Endothelial cell of umbilical vein (primary cell): Measurements from ENCODE around the gene NR2E3. TPM values are rescaled to one million over a fixed set of nuclear protein-coding genes. Genes with fewer than 3 reads are reported as not detected.

ENCODE experiments used
- BruUV-seq: library from RNA; stranded (reverse); fragments of 400-500 nt; replicated peaks from 2 replicates; lab custom pipeline; 2021; lab: Mats Ljungman, UMichigan
- CTCF ChIA-PET: fragments of 300-600, 350-600 bp; sonication (Branson Sonifier 250); formaldehyde crosslinking; loops from one replicate; lab custom pipeline; 2021; ENCODE audit warnings: antibody characterized with exemption, inconsistent platforms; lab: Charles Lee
- POLR2A ChIA-PET: fragments of 300-600, 350-600 bp; sonication (Branson Sonifier 250); formaldehyde crosslinking; loops from one replicate; lab custom pipeline; 2021; ENCODE audit warnings: antibody characterized with exemption, inconsistent platforms; lab: Charles Lee
- DNase-seq: peaks from one replicate; pipeline ENCODE4 v3.0.0-alpha.2; 2011; ENCODE audit warnings: low read depth, low spot score
- FAIRE-seq: peaks from 2 replicates; lab custom pipeline; 2011; peaks lifted over from hg19 to GRCh38; lab: Jason Lieb, UNC
- H2AFZ ChIP-seq: 2 replicates; pipeline ENCODE4 v1.6.0; 2012; ENCODE audit warnings: low read depth, low read length, control low read depth, inconsistent platforms
- H3K27ac ChIP-seq: 2 replicates; pipeline ENCODE4 v1.5.1; 2011; ENCODE audit warnings: low read depth, mild to moderate bottlenecking, control low read depth, low read length, moderate library complexity; ENCODE audit not compliant: insufficient read depth
- H3K27me3 ChIP-seq, 2 experiments: 2 replicates each; pipeline versions ENCODE4 v1.6.0 to v1.6.1; 2011; ENCODE audit warnings: low read length in 2 of 2, mixed read lengths in 1 of 2; ENCODE audit not compliant: control insufficient read depth in 2 of 2, insufficient read depth in 2 of 2
- H3K36me3 ChIP-seq, 2 experiments: 2 replicates in 1 of 2; 3 replicates in 1 of 2; pipeline ENCODE4 v1.5.1; 2011; ENCODE audit warnings: low read length in 2 of 2, mild to moderate bottlenecking in 1 of 2, moderate library complexity in 1 of 2; ENCODE audit not compliant: control insufficient read depth in 2 of 2, insufficient read depth in 2 of 2; ENCODE audit errors: extremely low read depth in 1 of 2
- H3K4me1 ChIP-seq: 3 replicates; pipeline ENCODE4 v1.5.1; 2011; ENCODE audit warnings: mild to moderate bottlenecking, low read length; ENCODE audit not compliant: control insufficient read depth, insufficient read depth; ENCODE audit errors: extremely low read depth
- H3K4me2 ChIP-seq: 2 replicates; pipeline ENCODE4 v1.6.1; 2011; ENCODE audit warnings: low read length, control low read depth, mixed read lengths; ENCODE audit not compliant: insufficient read depth
- H3K4me3 ChIP-seq, 3 experiments: fragments of 200-600 bp in 1 of 3; sonication (generic), shearing (Covaris generic) in 1 of 3; replicated peaks in 1 of 3; 2 replicates each; pipeline ENCODE4 v1.5.1; 2011 to 2016; ENCODE audit warnings: control low read depth in 3 of 3, low read length in 3 of 3, mild to moderate bottlenecking in 2 of 3, inconsistent platforms in 1 of 3, low read depth in 1 of 3, moderate library complexity in 1 of 3; ENCODE audit not compliant: insufficient read depth in 1 of 3
- H3K79me2 ChIP-seq: 2 replicates; pipeline ENCODE4 v1.6.0; 2012; ENCODE audit warnings: low read length, inconsistent platforms; ENCODE audit not compliant: control insufficient read depth, insufficient read depth
- H3K9ac ChIP-seq: replicated peaks from 2 replicates; pipeline ENCODE3; 2011; ENCODE audit warnings: low read length, control low read depth; ENCODE audit not compliant: insufficient read depth; ENCODE audit errors: extremely low read depth
- H3K9me1 ChIP-seq: replicated peaks from 3 replicates; pipeline ENCODE4 v1.6.0; 2011; ENCODE audit warnings: mild to moderate bottlenecking, low read length; ENCODE audit not compliant: control insufficient read depth, insufficient read depth; ENCODE audit errors: extremely low read depth
- H3K9me3 ChIP-seq: replicated peaks from 2 replicates; pipeline ENCODE4 v1.5.1; 2012; ENCODE audit warnings: low read length, inconsistent platforms; ENCODE audit not compliant: control insufficient read depth, insufficient read depth
- H4K20me1 ChIP-seq: replicated peaks from 2 replicates; pipeline ENCODE3; 2011; ENCODE audit warnings: mild to moderate bottlenecking, low read length; ENCODE audit not compliant: control insufficient read depth, insufficient read depth; ENCODE audit errors: extremely low read depth
- EZH2 ChIP-seq: IDR thresholded peaks from 2 replicates; pipeline ENCODE4 v1.6.1; 2012; ENCODE audit warnings: borderline replicate concordance, low read depth, mild to moderate bottlenecking, moderate library complexity, low read length, inconsistent platforms; ENCODE audit not compliant: severe bottlenecking
- FOS ChIP-seq: IDR thresholded peaks from 2 replicates; pipeline ENCODE4 v1.6.1; 2011; ENCODE audit warnings: mild to moderate bottlenecking, low read length, moderate library complexity, borderline replicate concordance; ENCODE audit not compliant: insufficient read depth
- GATA2 ChIP-seq: IDR thresholded peaks from 2 replicates; pipeline ENCODE4 v1.7.0; 2011; ENCODE audit warnings: low read depth, mild to moderate bottlenecking, moderate library complexity, mixed read lengths, low read length; ENCODE audit not compliant: insufficient read length, insufficient read depth
- JUN ChIP-seq: IDR thresholded peaks from 2 replicates; pipeline ENCODE4 v1.6.1; 2011; ENCODE audit warnings: borderline replicate concordance, low read depth; ENCODE audit not compliant: insufficient read length, insufficient read depth
- MYC ChIP-seq: IDR thresholded peaks from one replicate; pipeline ENCODE4 v1.6.1; 2011; ENCODE audit warnings: mild to moderate bottlenecking, low read depth, low read length
- POLR2A ChIP-seq: IDR thresholded peaks from 2 replicates; pipeline ENCODE4 v1.6.1; 2012; ENCODE audit warnings: low read depth, mild to moderate bottlenecking, control low read depth, low read length
- POLR2AphosphoS5 ChIP-seq: IDR thresholded peaks from 2 replicates; pipeline ENCODE4 v1.6.1; 2012; ENCODE audit warnings: low read depth, mild to moderate bottlenecking, control low read depth, low read length, moderate library complexity; ENCODE audit not compliant: insufficient read depth
- dilution Hi-C: fragments of 300-500 bp; cut with MboI; formaldehyde crosslinking; loops from one replicate; pipeline ENCODE4 v1.15.0; 2019; ENCODE audit warnings: low sequenced_read_pairs; ENCODE audit not compliant: extremely low pct_ligation_motif_present
- intact Hi-C: fragments of 100-400 bp; cut with micrococcal nuclease; formaldehyde crosslinking; loops from one replicate; pipeline ENCODE4 v1.10.0; 2022
- polyA plus RNA-seq, 4 experiments: library from polyadenylated mRNA; depleted of rRNA in 3 of 4; stranded (reverse) in 3 of 4; unstranded in 1 of 4; fragments of >200 nt; gene quantifications; 2 replicates each; pipeline versions ENCODE4 v1.2.1 to v1.2.3, GENCODE V29; 2011 to 2012; ENCODE audit warnings: missing spikeins in 1 of 4
- total RNA-seq: library from RNA; stranded (reverse); gene quantifications from 2 replicates; pipeline ENCODE4 v1.2.3, GENCODE V29; 2021
- TF ChIP-seq, protein P1 (sequence below), 2 donors: IDR thresholded peaks; 1 replicate in 1 of 2; 2 replicates in 1 of 2; pipeline ENCODE4 v1.5.1; 2011; ENCODE audit warnings: low read length in 2 of 2, mild to moderate bottlenecking in 2 of 2, moderate library complexity in 2 of 2, control low read depth in 1 of 2, inconsistent platforms in 1 of 2, low read depth in 1 of 2; ENCODE audit not compliant: insufficient read depth in 1 of 2; ENCODE audit errors: extremely low read depth in 1 of 2
- TF ChIP-seq, protein P2 (sequence below): IDR thresholded peaks from 2 replicates; pipeline ENCODE4 v1.6.1; 2011; ENCODE audit not compliant: insufficient read depth, insufficient read length

NR2E3 gene
- total and polyA plus RNA-seq, 2 donors (not counting 3 experiments of a cell fraction or from before 2014, with no cell fraction given) = 0.04 to 0.38 TPM

DNA sequence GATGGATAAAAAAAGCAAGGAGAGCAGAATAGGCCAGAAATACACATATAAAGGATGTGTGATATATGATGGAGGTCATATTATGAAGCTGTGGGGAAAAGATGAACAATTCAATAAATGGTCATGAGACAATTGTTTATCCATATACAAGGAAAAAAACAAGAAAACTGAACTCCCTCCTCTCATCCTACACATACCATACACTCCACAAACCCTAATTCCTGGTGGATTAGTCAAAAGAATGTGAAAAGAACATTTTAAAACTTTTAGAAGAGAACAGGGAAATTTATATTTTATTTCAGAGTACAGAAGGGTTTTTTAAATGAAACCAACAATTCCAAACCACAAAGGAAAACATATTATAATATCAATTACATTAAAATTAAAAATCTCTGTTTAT lies 34.5 kb upstream of the NR2E3 start:
- TF ChIP-seq EZH2 (no peak), MYC (no peak), JUN (no peak), GATA2 (no peak), POLR2AphosphoS5 (no peak), FOS (no peak), POLR2A (no peak)
- no peak for FAIRE-seq
- Histone ChIP-seq H3K4me2 (no peak overlapping the region), H3K27ac (no peak overlapping the region), H3K27me3 (no peaks in the 10 kb centered on the region), H2AFZ (no peak overlapping the region), H3K4me3 (no peak overlapping the region), H3K36me3 (no peaks in the 10 kb centered on the region), H3K9me3 (no peaks in the 10 kb centered on the region), H4K20me1 (no peaks in the 10 kb centered on the region), H3K9me1 (no peaks in the 10 kb centered on the region), H3K79me2 (no peaks in the 10 kb centered on the region), H3K4me1 (peaks cover 12% of the 10 kb centered on the region), H3K9ac (no peak overlapping the region)
- intact Hi-C loops = no loop called here
- POLR2A ChIA-PET = no interaction called here
- CTCF ChIA-PET = interaction anchor here (1.6 kb wide), 1 partner anchor 23 kb away, joined by 13 read pairs; no protein-coding TSS in a partner anchor
- BruUV-seq = no TSS peak
- dilution Hi-C loops = no loop called here
- no peak for DNase-seq

DNA sequence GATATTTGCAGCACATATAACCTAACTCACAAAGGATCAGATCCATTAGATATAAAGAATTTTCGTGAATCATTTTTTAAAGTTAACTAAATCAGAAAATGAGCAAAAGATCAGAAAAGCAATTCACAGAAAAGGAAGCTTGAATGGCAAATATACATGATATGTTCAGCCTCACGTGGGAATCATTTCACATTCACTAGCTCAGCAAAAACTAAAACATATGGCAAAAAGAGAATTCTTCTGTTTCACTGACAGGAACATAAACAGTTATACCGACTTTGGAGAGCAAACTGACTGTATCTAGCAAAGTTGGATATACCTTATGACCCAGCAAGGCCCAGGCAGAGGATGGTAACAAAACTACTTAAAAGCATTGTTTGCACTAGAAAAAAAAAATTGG lies 34.0 kb upstream of the NR2E3 start:
- CTCF ChIA-PET = interaction anchor here (1.6 kb wide), 1 partner anchor 24 kb away, joined by 13 read pairs; no protein-coding TSS in a partner anchor
- DNase-seq (no peak), FAIRE-seq (no peak)
- Histone ChIP-seq H3K4me1 (peaks cover 16% of the 10 kb centered on the region), H3K79me2 (no peaks in the 10 kb centered on the region), H3K9me3 (no peaks in the 10 kb centered on the region), H4K20me1 (no peaks in the 10 kb centered on the region), H3K9me1 (no peaks in the 10 kb centered on the region), H2AFZ (no peak overlapping the region), H3K27me3 (no peaks in the 10 kb centered on the region), H3K27ac (no peak overlapping the region), H3K4me2 (no peak overlapping the region), H3K9ac (no peak overlapping the region), H3K4me3 (no peak overlapping the region), H3K36me3 (no peaks in the 10 kb centered on the region)
- POLR2A ChIA-PET = no interaction called here
- TF ChIP-seq GATA2 (no peak), JUN (no peak), FOS (no peak), POLR2A (no peak), POLR2AphosphoS5 (no peak), EZH2 (no peak), MYC (no peak)
- TF ChIP-seq, protein P1, sequence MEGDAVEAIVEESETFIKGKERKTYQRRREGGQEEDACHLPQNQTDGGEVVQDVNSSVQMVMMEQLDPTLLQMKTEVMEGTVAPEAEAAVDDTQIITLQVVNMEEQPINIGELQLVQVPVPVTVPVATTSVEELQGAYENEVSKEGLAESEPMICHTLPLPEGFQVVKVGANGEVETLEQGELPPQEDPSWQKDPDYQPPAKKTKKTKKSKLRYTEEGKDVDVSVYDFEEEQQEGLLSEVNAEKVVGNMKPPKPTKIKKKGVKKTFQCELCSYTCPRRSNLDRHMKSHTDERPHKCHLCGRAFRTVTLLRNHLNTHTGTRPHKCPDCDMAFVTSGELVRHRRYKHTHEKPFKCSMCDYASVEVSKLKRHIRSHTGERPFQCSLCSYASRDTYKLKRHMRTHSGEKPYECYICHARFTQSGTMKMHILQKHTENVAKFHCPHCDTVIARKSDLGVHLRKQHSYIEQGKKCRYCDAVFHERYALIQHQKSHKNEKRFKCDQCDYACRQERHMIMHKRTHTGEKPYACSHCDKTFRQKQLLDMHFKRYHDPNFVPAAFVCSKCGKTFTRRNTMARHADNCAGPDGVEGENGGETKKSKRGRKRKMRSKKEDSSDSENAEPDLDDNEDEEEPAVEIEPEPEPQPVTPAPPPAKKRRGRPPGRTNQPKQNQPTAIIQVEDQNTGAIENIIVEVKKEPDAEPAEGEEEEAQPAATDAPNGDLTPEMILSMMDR (IDR thresholded peaks at IDR 0.05; ENCODE audit: extremely low read depth in 1 of 2, insufficient read depth in 1 of 2, low read depth in 1 of 2, low read length in 2 of 2) = no peak
- TF ChIP-seq, protein P2, sequence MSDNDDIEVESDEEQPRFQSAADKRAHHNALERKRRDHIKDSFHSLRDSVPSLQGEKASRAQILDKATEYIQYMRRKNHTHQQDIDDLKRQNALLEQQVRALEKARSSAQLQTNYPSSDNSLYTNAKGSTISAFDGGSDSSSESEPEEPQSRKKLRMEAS = no peak
- no TSS peak for BruUV-seq
- dilution Hi-C loops (no loop called here), intact Hi-C loops (no loop called here)
